HL-60/S4 treated with retinoic acid at 250 ng/mL for 4 days and 3 days (cell line): Measurements from ENCODE around the gene CLDN15.
"Not testable (repeated sequence)": the region's sequence is repeated elsewhere in the genome, so short reads cannot be mapped to it uniquely, and the experiment has no call there.

Experiments
- in situ Hi-C: fragments of 300-500 bp; cut with MboI; formaldehyde crosslinking; loops from 2 replicates; pipeline ENCODE4 v1.7.0; 2022; ENCODE audit warnings: low sequenced_read_pairs

CLDN15 gene

GRCh38 chr7:101237206-101238067, at the start of gene CLDN15:
CLDN15 (minus strand) TSS chr7:101237802; CDS start chr7:101237581, 221 bp downstream.
- in situ Hi-C loops: no loop called here

GRCh38 chr7:101287032-101287431, 49.4 kb upstream of the CLDN15 start:
- in situ Hi-C loops: loop anchor here (25.0 kb wide), 1 partner anchor 400 kb away; the partner anchor contains the start of genes ACHE, SRRT and UFSP1

GRCh38 chr7:101285880-101286279, 48.3 kb upstream of the CLDN15 start:
- in situ Hi-C loops: loop anchor here (25.0 kb wide), 1 partner anchor 399 kb away; the partner anchor contains the start of genes ACHE, SRRT and UFSP1

GRCh38 chr7:101285171-101285570, 47.6 kb upstream of the CLDN15 start:
- in situ Hi-C loops: loop anchor here (25.0 kb wide), 1 partner anchor 398 kb away; the partner anchor contains the start of genes ACHE, SRRT and UFSP1

GRCh38 chr7:101280912-101281311, 43.3 kb upstream of the CLDN15 start:
- in situ Hi-C loops: loop anchor here (25.0 kb wide), 1 partner anchor 394 kb away; the partner anchor contains the start of genes ACHE, SRRT and UFSP1

GRCh38 chr7:101278461-101279292, 41.1 kb upstream of the CLDN15 start:
- in situ Hi-C loops: loop anchor here (25.0 kb wide), 1 partner anchor 391 kb away; the partner anchor contains the start of genes ACHE, SRRT and UFSP1

GRCh38 chr7:101277155-101277554, 39.6 kb upstream of the CLDN15 start:
- in situ Hi-C loops: loop anchor here (25.0 kb wide), 1 partner anchor 390 kb away; the partner anchor contains the start of genes ACHE, SRRT and UFSP1

- in situ Hi-C loops: no loop called here
Observed at GRCh38 chr7:101273206-101273605, 35.6 kb upstream of the CLDN15 start.

- in situ Hi-C loops: no loop called here
Observed at GRCh38 chr7:101271021-101271420, 33.4 kb upstream of the CLDN15 start.

GRCh38 chr7:101269664-101270063, 32.1 kb upstream of the CLDN15 start:
- in situ Hi-C loops: no loop called here

- in situ Hi-C loops: no loop called here
Observed at GRCh38 chr7:101265622-101266516, 28.3 kb upstream of the CLDN15 start.

GRCh38 chr7:101264102-101264706, 26.6 kb upstream of the CLDN15 start:
- in situ Hi-C loops: not testable (repeated sequence)

- in situ Hi-C loops: no loop called here
Observed at GRCh38 chr7:101258243-101258731, 20.7 kb upstream of the CLDN15 start.

- in situ Hi-C loops: no loop called here
Observed at GRCh38 chr7:101255796-101256195, 18.2 kb upstream of the CLDN15 start.

GRCh38 chr7:101253199-101253598, 15.6 kb upstream of the CLDN15 start:
- in situ Hi-C loops: not testable (repeated sequence)

- in situ Hi-C loops: no loop called here
Observed at GRCh38 chr7:101251871-101252659, 14.5 kb upstream of the CLDN15 start.

GRCh38 chr7:101250324-101250723, 12.7 kb upstream of the CLDN15 start:
- in situ Hi-C loops: no loop called here

- in situ Hi-C loops: no loop called here
Observed at GRCh38 chr7:101248276-101248675, 10.7 kb upstream of the CLDN15 start.
